HS-5 (cell line): ENCODE data around the gene DLGAP4.
"Not testable (repeated sequence)": the region's sequence is repeated elsewhere in the genome, so short reads cannot be mapped to it uniquely, and the experiment has no call there.

Experiments
- DNase-seq: peaks from one replicate; pipeline ENCODE4 v3.0.0-alpha.2; 2012; ENCODE audit warnings: low read depth

DLGAP4 gene

GRCh38 chr20:36541768-36542488 is 235.8 kb downstream of the DLGAP4 start:
- no peak for DNase-seq

GRCh38 chr20:36542516-36543183 is 236.5 kb downstream of the DLGAP4 start:
- no peak for DNase-seq

- peak; percentile 36 for DNase-seq
Observed at GRCh38 chr20:36543184-36544133, 237.3 kb downstream of the DLGAP4 start.

- no peak for DNase-seq
Observed at GRCh38 chr20:36544134-36545018, 238.2 kb downstream of the DLGAP4 start.

GRCh38 chr20:36546111-36546736 is 240.1 kb downstream of the DLGAP4 start:
- DNase-seq = no peak

- DNase-seq = no peak
Observed at GRCh38 chr20:36547186-36548005, 241.3 kb downstream of the DLGAP4 start.

- no peak for DNase-seq
Observed at GRCh38 chr20:36548006-36548315, 241.8 kb downstream of the DLGAP4 start.

- no peak for DNase-seq
Observed at GRCh38 chr20:36548704-36549627, 242.8 kb downstream of the DLGAP4 start.

- no peak for DNase-seq
Observed at GRCh38 chr20:36549628-36549941, 243.4 kb downstream of the DLGAP4 start.

- DNase-seq = no peak
Observed at GRCh38 chr20:36549942-36550789, 244.0 kb downstream of the DLGAP4 start.

GRCh38 chr20:36550790-36551299 is 244.7 kb downstream of the DLGAP4 start:
- no peak for DNase-seq

- DNase-seq = no peak
Observed at GRCh38 chr20:36555248-36555647, 249.1 kb downstream of the DLGAP4 start.

GRCh38 chr20:36562724-36563123 is 256.6 kb downstream of the DLGAP4 start:
- no peak for DNase-seq

GRCh38 chr20:36563374-36563773 is 257.2 kb downstream of the DLGAP4 start:
- DNase-seq = no peak

- not testable (repeated sequence) for DNase-seq
Observed at GRCh38 chr20:36564078-36564725, 258.1 kb downstream of the DLGAP4 start.

- not testable (repeated sequence) for DNase-seq
Observed at GRCh38 chr20:36564726-36565121, 258.6 kb downstream of the DLGAP4 start.

GRCh38 chr20:36565520-36565919 is 259.4 kb downstream of the DLGAP4 start:
- no peak for DNase-seq
